Activated T-cell treated with anti-CD3 and anti-CD28 coated beads, Interleukin-2, amount 50 U/mL, for 24 hours (primary cell): ENCODE measurements around the gene LYPD6.

ENCODE experiments used
- DNase-seq: peaks from one replicate; pipeline ENCODE4 v3.0.0-alpha.2; 2020
- H3K27ac Mint-ChIP-seq: 2 replicates; pipeline ENCODE4 v1.8.0; 2020; ENCODE audit warnings: mild to moderate bottlenecking, mixed read lengths
- H3K27me3 Mint-ChIP-seq: 2 replicates; pipeline ENCODE4 v1.8.0; 2020; ENCODE audit warnings: mixed read lengths
- H3K36me3 Mint-ChIP-seq: 2 replicates; pipeline ENCODE4 v1.8.0; 2020; ENCODE audit warnings: low read depth, mixed read lengths
- H3K4me1 Mint-ChIP-seq: 2 replicates; pipeline ENCODE4 v1.8.0; 2020; ENCODE audit warnings: low read depth, mixed read lengths
- H3K4me3 Mint-ChIP-seq: 2 replicates; pipeline ENCODE4 v1.8.0; 2020; ENCODE audit warnings: mild to moderate bottlenecking, moderate library complexity, mixed read lengths
- H3K9me3 Mint-ChIP-seq: 2 replicates; pipeline ENCODE4 v1.8.0; 2020; ENCODE audit warnings: mixed read lengths

Gene LYPD6

GRCh38 chr2:149438330-149438960 is 108.1 kb downstream of the LYPD6 start:
- no peak for DNase-seq
- H3K27ac Mint-ChIP-seq, result no peak overlapping the region
- H3K36me3 Mint-ChIP-seq, result no peaks in the 10 kb centered on the region
- H3K4me1 Mint-ChIP-seq, result no peaks in the 10 kb centered on the region
- no peak overlapping the region for H3K4me3 Mint-ChIP-seq
- no peaks in the 10 kb centered on the region for H3K9me3 Mint-ChIP-seq
- H3K27me3 Mint-ChIP-seq, result peaks cover 4% of the 10 kb centered on the region

- no peak for DNase-seq
- Mint-ChIP-seq H3K27ac (no peak overlapping the region), H3K4me1 (no peaks in the 10 kb centered on the region), H3K9me3 (no peaks in the 10 kb centered on the region), H3K27me3 (peaks cover 2% of the 10 kb centered on the region), H3K4me3 (no peak overlapping the region), H3K36me3 (no peaks in the 10 kb centered on the region)
Measured at GRCh38 chr2:149441255-149441654, 110.9 kb downstream of the LYPD6 start.

DNA sequence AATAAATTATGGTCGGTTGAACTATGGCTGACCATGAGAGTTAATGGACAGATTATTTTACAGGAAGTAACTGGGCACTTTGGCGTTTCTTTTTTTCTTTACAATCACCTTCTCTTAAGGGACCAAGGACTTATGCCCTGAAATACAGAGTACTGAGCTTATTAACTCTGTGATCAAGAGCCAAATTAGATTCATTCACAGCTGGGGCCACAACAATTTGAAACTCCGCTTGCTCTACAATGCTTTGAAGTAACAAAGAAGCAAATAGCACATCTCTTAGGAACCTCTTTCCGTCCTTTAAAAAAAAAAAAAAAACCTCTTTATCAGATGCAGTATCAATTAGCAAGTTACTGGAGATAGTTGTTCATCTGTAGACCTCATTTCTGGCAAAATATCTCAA is 112.0 kb downstream of the LYPD6 start:
- Mint-ChIP-seq H3K36me3 (no peaks in the 10 kb centered on the region), H3K9me3 (no peaks in the 10 kb centered on the region), H3K4me3 (no peak overlapping the region), H3K4me1 (no peaks in the 10 kb centered on the region), H3K27ac (no peak overlapping the region), H3K27me3 (peaks cover 2% of the 10 kb centered on the region)
- DNase-seq, result no peak

DNA sequence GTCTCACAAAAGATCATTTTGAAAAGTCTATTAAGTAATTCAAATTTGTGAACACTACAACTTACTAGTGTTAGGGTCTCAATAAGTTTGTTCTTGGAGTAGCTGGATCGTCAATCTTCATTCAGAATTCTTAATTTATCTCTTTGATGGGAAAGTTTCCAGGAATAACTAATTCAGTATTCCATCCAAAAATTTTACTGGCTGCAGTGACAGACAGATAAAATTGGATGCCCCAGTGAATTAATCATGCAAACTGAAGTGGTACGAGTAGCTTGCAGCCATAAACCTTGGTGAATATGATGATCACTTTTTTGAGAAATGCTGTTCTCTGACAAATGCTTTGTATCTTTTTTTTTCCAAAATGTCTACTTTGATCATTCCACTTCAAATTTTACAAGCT is 112.8 kb downstream of the LYPD6 start:
- Mint-ChIP-seq H3K36me3 (no peaks in the 10 kb centered on the region), H3K4me1 (no peaks in the 10 kb centered on the region), H3K9me3 (no peaks in the 10 kb centered on the region)

DNA sequence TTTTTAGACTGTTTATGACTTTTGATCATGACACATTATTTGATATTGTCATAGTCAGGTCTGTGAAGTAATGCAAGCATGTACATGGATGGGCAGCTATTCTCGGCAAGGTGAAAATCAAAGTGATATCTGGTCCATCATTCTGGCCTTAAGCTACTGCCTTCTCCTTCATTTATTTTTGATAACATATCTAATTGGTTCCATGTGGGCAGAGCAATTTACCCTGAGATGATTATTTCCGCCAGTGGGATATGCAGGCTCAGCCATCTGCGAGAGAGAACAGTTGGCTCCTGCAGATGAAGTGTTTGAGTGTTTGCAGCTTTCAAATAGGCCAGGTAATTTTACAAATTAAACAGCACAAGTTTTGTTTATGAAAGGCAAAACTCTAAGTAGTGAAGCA is 116.4 kb downstream of the LYPD6 start:
- Mint-ChIP-seq H3K27ac (no peak overlapping the region), H3K27me3 (peaks cover 2% of the 10 kb centered on the region), H3K4me3 (no peak overlapping the region), H3K9me3 (no peaks in the 10 kb centered on the region), H3K4me1 (no peaks in the 10 kb centered on the region), H3K36me3 (no peaks in the 10 kb centered on the region)
- no peak for DNase-seq

More for the DNA sequence above, 112.8 kb downstream of the LYPD6 start:
- H3K4me3 Mint-ChIP-seq, result no peak overlapping the region
- peaks cover 2% of the 10 kb centered on the region for H3K27me3 Mint-ChIP-seq
- no peak for DNase-seq
- H3K27ac Mint-ChIP-seq, result no peak overlapping the region

- H3K9me3 Mint-ChIP-seq, result no peaks in the 10 kb centered on the region
- H3K27me3 Mint-ChIP-seq, result peaks cover 2% of the 10 kb centered on the region
- H3K36me3 Mint-ChIP-seq, result no peaks in the 10 kb centered on the region
- DNase-seq, result no peak
- no peak overlapping the region for H3K4me3 Mint-ChIP-seq
- H3K4me1 Mint-ChIP-seq, result no peaks in the 10 kb centered on the region
- H3K27ac Mint-ChIP-seq, result no peak overlapping the region
Measured at GRCh38 chr2:149448315-149448714, 117.9 kb downstream of the LYPD6 start.

GRCh38 chr2:149449017-149449416 is 118.6 kb downstream of the LYPD6 start:
- Mint-ChIP-seq H3K36me3 (no peaks in the 10 kb centered on the region), H3K27ac (no peak overlapping the region), H3K9me3 (no peaks in the 10 kb centered on the region), H3K27me3 (peaks cover 2% of the 10 kb centered on the region), H3K4me3 (no peak overlapping the region), H3K4me1 (no peaks in the 10 kb centered on the region)
- no peak for DNase-seq

- no peaks in the 10 kb centered on the region for H3K9me3 Mint-ChIP-seq
Measured at GRCh38 chr2:149451417-149452165, 121.2 kb downstream of the LYPD6 start.

DNA sequence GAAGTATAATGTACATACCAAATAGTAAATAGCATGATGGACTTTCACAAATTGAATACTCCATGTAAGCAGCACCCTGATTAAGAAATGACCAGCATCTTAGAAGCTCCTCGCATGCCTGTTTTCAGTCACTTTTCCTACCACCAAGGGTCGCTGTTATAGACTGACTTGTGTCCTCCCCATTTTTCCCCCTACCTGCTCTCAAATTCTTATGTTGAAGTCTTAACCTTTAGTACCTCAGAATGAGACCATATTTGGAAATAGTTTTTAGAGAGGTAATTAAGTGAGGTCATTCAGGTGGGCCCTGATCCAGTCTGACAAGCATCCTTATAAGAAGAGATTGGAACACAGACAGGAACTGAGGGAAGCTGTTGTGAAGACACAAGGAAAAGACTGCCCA is 125.9 kb downstream of the LYPD6 start:
- Mint-ChIP-seq H3K27me3 (peaks cover 10% of the 10 kb centered on the region), H3K27ac (no peak overlapping the region), H3K4me3 (no peak overlapping the region), H3K36me3 (no peaks in the 10 kb centered on the region), H3K9me3 (peaks cover 24% of the 10 kb centered on the region), H3K4me1 (no peaks in the 10 kb centered on the region)
- DNase-seq, result no peak

More at GRCh38 chr2:149451417-149452165, 121.2 kb downstream of the LYPD6 start:
- Mint-ChIP-seq H3K36me3 (no peaks in the 10 kb centered on the region), H3K27me3 (no peaks in the 10 kb centered on the region), H3K27ac (no peak overlapping the region), H3K4me3 (no peak overlapping the region), H3K4me1 (no peaks in the 10 kb centered on the region)
- DNase-seq, result no peak

GRCh38 chr2:149458502-149458901 is 128.1 kb downstream of the LYPD6 start:
- H3K4me3 Mint-ChIP-seq, result no peak overlapping the region
- peaks cover 10% of the 10 kb centered on the region for H3K27me3 Mint-ChIP-seq
- H3K27ac Mint-ChIP-seq, result no peak overlapping the region
- no peaks in the 10 kb centered on the region for H3K36me3 Mint-ChIP-seq
- H3K9me3 Mint-ChIP-seq, result peaks cover 32% of the 10 kb centered on the region
- DNase-seq, result no peak
- peaks cover under 1% of the 10 kb centered on the region for H3K4me1 Mint-ChIP-seq

GRCh38 chr2:149463328-149464002 is 133.1 kb downstream of the LYPD6 start:
- no peak overlapping the region for H3K4me3 Mint-ChIP-seq
- H3K9me3 Mint-ChIP-seq, result peaks cover 22% of the 10 kb centered on the region
- peaks cover 2% of the 10 kb centered on the region for H3K4me1 Mint-ChIP-seq
- DNase-seq, result no peak
- H3K27me3 Mint-ChIP-seq, result peaks cover 6% of the 10 kb centered on the region
- H3K27ac Mint-ChIP-seq, result no peak overlapping the region
- H3K36me3 Mint-ChIP-seq, result no peaks in the 10 kb centered on the region

GRCh38 chr2:149464396-149464795 is 134.0 kb downstream of the LYPD6 start:
- H3K9me3 Mint-ChIP-seq, result peaks cover 13% of the 10 kb centered on the region

GRCh38 chr2:149465873-149466272 is 135.5 kb downstream of the LYPD6 start:
- Mint-ChIP-seq H3K4me3 (no peak overlapping the region), H3K36me3 (no peaks in the 10 kb centered on the region), H3K4me1 (peaks cover 2% of the 10 kb centered on the region), H3K27me3 (peaks cover 5% of the 10 kb centered on the region), H3K27ac (no peak overlapping the region), H3K9me3 (peaks cover 9% of the 10 kb centered on the region)
- no peak for DNase-seq

More at GRCh38 chr2:149464396-149464795, 134.0 kb downstream of the LYPD6 start:
- Mint-ChIP-seq H3K27me3 (peaks cover 5% of the 10 kb centered on the region), H3K4me1 (peaks cover 2% of the 10 kb centered on the region), H3K36me3 (no peaks in the 10 kb centered on the region), H3K27ac (no peak overlapping the region), H3K4me3 (no peak overlapping the region)
- no peak for DNase-seq

DNA sequence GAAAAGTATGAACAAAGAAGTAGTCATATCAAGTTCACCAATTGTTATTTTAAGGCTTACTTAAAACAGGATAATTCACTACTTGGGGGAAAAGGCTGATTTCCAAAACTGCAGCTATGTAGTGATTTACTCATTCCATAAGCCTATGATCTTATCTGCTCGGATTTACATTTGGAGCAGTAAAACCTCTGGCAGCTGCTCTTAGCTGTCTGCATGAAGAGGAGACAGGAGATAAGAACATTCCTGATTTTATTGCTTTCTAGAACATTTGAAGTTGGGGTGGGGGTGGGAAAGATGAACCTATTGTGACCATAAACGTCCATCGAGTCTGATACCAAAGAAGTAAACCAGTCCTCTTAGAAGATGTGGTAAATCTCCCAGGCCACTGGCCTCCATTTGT is 136.2 kb downstream of the LYPD6 start:
- DNase-seq, result no peak
- Mint-ChIP-seq H3K27ac (no peak overlapping the region), H3K27me3 (peaks cover 5% of the 10 kb centered on the region), H3K9me3 (peaks cover 6% of the 10 kb centered on the region), H3K4me1 (peaks cover 2% of the 10 kb centered on the region), H3K36me3 (no peaks in the 10 kb centered on the region), H3K4me3 (no peak overlapping the region)

GRCh38 chr2:149467436-149467835 is 137.0 kb downstream of the LYPD6 start:
- Mint-ChIP-seq H3K4me1 (peaks cover 2% of the 10 kb centered on the region), H3K27me3 (peaks cover 5% of the 10 kb centered on the region), H3K36me3 (no peaks in the 10 kb centered on the region), H3K4me3 (no peak overlapping the region), H3K9me3 (peaks cover 2% of the 10 kb centered on the region), H3K27ac (no peak overlapping the region)
- DNase-seq, result no peak
